Measurements from ENCODE around the gene SPATA33.

The SPATA33 gene

DNA sequence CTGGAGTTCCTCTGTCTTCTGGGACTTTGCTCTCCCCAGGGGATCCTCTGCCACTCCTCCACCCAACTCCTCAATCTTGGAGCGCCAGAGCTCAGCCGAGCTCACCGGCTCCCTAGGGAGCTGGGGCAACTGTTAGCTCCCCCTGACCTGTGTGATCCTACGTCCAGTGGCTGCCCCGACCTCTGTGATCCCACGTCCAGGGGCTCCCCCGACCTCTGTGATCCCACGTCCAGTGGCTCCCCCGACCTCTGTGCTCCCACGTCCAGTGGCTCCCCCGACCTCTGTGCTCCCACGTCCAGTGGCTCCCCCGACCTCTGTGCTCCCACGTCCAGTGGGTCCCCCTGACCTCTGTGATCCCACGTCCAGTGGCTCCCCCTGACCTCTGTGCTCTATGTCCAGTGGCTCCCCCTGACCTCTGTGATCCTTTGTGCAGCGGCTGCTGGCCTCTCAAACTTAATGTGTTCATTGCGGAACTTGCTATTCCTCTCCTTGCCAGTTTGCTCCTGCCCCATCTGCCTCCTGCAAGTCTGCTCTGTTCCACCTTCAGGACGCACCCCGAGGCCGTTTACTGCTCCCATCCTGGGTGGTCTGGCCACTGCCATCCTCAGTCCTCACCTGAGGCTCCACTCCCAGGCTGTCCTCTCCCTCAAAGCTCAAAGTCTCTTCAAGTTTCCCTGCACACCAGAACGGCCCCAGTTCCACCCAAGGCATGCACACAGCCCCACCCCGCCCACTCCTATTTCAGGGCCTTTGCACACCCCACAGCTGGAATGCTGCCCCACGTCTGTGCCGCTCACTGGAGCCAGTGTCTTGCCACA, 60.3 kb downstream of the SPATA33 start:
- TF ChIP-seq, protein P1, sequence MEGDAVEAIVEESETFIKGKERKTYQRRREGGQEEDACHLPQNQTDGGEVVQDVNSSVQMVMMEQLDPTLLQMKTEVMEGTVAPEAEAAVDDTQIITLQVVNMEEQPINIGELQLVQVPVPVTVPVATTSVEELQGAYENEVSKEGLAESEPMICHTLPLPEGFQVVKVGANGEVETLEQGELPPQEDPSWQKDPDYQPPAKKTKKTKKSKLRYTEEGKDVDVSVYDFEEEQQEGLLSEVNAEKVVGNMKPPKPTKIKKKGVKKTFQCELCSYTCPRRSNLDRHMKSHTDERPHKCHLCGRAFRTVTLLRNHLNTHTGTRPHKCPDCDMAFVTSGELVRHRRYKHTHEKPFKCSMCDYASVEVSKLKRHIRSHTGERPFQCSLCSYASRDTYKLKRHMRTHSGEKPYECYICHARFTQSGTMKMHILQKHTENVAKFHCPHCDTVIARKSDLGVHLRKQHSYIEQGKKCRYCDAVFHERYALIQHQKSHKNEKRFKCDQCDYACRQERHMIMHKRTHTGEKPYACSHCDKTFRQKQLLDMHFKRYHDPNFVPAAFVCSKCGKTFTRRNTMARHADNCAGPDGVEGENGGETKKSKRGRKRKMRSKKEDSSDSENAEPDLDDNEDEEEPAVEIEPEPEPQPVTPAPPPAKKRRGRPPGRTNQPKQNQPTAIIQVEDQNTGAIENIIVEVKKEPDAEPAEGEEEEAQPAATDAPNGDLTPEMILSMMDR (conservative IDR thresholded peaks at IDR 0.05; ENCODE audit: control insufficient read depth, insufficient read depth, low read depth, low read length): no peak
- no peak for DNase-seq (ENCODE audit: low read depth)
- no peak overlapping the region for H3K4me3 ChIP-seq (ENCODE audit: control insufficient read depth, low read depth, low read length)
